GM23248 (cell line): Measurements from ENCODE around the gene CHRD.

Experiments used
- EZH2 ChIP-seq: fragments of 200-600 bp; sonication (generic); IDR thresholded peaks from 2 replicates; pipeline ENCODE4 v1.6.1; 2018; ENCODE audit warnings: antibody characterized with exemption, mild to moderate bottlenecking; ENCODE audit not compliant: insufficient read depth, poor library complexity, severe bottlenecking
- EZH2phosphoT487 ChIP-seq: fragments of 200-600 bp; sonication (generic); IDR thresholded peaks from 2 replicates; pipeline ENCODE4 v1.6.1; 2018; ENCODE audit warnings: antibody characterized with exemption, moderate library complexity, mild to moderate bottlenecking, low read depth; ENCODE audit not compliant: insufficient read depth

- TF ChIP-seq EZH2phosphoT487 = no peak
- no peak for TF ChIP-seq EZH2
These were observed 35.1 kb upstream of the CHRD start for GRCh38 chr3:184344579-184345316.
